ENCODE results near the gene GRWD1.

Gene GRWD1

DNA sequence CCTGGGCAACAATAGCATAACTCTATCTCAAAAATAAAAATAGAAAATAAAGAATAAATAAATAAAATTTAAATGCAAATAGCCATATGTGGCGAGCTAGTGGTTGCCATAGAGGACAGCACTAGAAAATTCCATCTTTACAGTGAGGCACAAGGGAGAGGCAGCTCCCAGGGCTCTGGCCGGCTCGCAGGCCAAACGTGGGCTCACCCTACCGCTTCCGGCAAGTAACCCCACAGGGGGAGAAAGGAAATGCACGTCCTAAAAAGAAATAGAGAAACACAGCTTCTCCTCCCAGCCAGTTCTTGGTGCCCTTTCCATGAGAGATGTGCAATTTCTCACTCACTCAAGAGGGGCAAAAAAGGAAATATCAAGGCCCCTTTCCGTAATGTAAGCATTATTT lies 12.4 kb upstream of the GRWD1 start (continued):
- TF ChIP-seq, protein P1, sequence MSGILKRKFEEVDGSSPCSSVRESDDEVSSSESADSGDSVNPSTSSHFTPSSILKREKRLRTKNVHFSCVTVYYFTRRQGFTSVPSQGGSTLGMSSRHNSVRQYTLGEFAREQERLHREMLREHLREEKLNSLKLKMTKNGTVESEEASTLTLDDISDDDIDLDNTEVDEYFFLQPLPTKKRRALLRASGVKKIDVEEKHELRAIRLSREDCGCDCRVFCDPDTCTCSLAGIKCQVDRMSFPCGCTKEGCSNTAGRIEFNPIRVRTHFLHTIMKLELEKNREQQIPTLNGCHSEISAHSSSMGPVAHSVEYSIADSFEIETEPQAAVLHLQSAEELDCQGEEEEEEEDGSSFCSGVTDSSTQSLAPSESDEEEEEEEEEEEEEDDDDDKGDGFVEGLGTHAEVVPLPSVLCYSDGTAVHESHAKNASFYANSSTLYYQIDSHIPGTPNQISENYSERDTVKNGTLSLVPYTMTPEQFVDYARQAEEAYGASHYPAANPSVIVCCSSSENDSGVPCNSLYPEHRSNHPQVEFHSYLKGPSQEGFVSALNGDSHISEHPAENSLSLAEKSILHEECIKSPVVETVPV (CRISPR knock-in tag; IDR thresholded peaks at IDR 0.05): no peak
- TF ChIP-seq SNAI2 (CRISPR knock-in tag; IDR thresholded peaks at IDR 0.05) (no peak), ESRRG (CRISPR knock-in tag; IDR thresholded peaks at IDR 0.05) (no peak), OSR1 (CRISPR knock-in tag; IDR thresholded peaks at IDR 0.05) (no peak), ISL1 (CRISPR knock-in tag; IDR thresholded peaks at IDR 0.05) (no peak)
- TF ChIP-seq, protein P2, sequence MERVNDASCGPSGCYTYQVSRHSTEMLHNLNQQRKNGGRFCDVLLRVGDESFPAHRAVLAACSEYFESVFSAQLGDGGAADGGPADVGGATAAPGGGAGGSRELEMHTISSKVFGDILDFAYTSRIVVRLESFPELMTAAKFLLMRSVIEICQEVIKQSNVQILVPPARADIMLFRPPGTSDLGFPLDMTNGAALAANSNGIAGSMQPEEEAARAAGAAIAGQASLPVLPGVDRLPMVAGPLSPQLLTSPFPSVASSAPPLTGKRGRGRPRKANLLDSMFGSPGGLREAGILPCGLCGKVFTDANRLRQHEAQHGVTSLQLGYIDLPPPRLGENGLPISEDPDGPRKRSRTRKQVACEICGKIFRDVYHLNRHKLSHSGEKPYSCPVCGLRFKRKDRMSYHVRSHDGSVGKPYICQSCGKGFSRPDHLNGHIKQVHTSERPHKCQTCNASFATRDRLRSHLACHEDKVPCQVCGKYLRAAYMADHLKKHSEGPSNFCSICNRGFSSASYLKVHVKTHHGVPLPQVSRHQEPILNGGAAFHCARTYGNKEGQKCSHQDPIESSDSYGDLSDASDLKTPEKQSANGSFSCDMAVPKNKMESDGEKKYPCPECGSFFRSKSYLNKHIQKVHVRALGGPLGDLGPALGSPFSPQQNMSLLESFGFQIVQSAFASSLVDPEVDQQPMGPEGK (CRISPR knock-in tag; IDR thresholded peaks at IDR 0.05; ENCODE audit: borderline replicate concordance): no peak

DNA sequence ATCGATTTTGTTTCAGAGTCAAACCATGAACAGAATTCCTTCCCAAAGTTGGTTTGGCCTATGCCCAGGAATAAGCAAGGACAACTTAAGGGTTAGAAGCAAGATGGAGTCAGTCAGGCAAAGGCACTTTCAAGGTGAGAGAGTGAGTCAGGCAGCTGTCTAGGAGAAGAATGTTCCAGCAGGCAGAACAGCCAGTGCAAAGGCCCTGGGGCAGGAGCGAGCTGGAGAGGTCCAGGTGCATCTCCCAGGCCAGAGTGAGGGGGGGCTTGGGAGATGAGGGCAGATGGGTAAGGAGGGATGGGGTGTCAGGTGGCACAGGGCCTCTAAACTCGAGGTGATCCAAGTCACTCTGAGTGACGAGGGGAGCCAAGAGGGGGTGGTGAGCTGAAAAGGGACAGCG lies 9.2 kb upstream of the GRWD1 start:
- TF ChIP-seq, protein P2 (CRISPR knock-in tag; IDR thresholded peaks at IDR 0.05; ENCODE audit: borderline replicate concordance): no peak
- TF ChIP-seq OSR1 (CRISPR knock-in tag; IDR thresholded peaks at IDR 0.05) (no peak), ZFP3 (CRISPR knock-in tag; IDR thresholded peaks at IDR 0.05) (no peak), SNAI2 (CRISPR knock-in tag; IDR thresholded peaks at IDR 0.05) (no peak), PPARA (CRISPR knock-in tag; IDR thresholded peaks at IDR 0.05; ENCODE audit: borderline replicate concordance) (no peak), ZNF565 (CRISPR knock-in tag; conservative IDR thresholded peaks at IDR 0.05; ENCODE audit: low read depth) (no peak), BACH2 (CRISPR knock-in tag; IDR thresholded peaks at IDR 0.05; ENCODE audit: borderline replicate concordance) (no peak), TOX (CRISPR knock-in tag; IDR thresholded peaks at IDR 0.05; ENCODE audit: borderline replicate concordance) (no peak)
- TF ChIP-seq, protein P3, sequence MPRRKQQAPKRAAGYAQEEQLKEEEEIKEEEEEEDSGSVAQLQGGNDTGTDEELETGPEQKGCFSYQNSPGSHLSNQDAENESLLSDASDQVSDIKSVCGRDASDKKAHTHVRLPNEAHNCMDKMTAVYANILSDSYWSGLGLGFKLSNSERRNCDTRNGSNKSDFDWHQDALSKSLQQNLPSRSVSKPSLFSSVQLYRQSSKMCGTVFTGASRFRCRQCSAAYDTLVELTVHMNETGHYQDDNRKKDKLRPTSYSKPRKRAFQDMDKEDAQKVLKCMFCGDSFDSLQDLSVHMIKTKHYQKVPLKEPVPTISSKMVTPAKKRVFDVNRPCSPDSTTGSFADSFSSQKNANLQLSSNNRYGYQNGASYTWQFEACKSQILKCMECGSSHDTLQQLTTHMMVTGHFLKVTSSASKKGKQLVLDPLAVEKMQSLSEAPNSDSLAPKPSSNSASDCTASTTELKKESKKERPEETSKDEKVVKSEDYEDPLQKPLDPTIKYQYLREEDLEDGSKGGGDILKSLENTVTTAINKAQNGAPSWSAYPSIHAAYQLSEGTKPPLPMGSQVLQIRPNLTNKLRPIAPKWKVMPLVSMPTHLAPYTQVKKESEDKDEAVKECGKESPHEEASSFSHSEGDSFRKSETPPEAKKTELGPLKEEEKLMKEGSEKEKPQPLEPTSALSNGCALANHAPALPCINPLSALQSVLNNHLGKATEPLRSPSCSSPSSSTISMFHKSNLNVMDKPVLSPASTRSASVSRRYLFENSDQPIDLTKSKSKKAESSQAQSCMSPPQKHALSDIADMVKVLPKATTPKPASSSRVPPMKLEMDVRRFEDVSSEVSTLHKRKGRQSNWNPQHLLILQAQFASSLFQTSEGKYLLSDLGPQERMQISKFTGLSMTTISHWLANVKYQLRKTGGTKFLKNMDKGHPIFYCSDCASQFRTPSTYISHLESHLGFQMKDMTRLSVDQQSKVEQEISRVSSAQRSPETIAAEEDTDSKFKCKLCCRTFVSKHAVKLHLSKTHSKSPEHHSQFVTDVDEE (CRISPR knock-in tag; IDR thresholded peaks at IDR 0.05): no peak
- ATAC-seq: no peak

DNA sequence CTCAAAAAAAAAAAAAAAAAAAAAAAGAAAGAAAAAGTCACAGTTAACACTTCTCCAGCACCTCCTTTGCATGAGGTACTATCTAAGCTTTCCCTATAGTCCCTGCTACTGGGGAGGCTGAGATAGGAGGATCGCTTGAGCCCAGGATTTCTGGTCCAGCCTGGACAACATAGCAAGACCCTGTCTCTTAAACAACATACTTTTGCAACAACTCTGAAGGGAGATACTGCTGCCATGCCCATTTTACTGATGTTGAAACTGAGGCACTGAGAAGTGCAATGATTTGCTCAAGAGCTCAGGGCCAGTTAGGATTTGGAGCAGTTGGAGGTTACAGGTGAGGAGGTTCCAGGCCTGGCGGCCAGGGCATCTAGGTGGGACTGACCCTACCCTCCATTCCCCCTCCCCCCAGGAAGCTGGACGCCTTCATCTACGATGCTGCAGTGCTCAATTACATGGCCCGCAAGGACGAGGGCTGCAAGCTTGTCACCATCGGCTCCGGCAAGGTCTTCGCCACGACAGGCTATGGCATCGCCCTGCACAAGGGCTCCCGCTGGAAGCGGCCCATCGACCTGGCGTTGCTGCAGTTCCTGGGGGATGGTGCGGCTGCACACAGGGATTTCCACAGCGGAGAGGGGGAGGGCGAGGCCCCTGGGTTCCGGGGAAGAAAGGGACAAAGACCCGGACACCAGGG lies 4.3 kb upstream of the GRWD1 start:
- TF ChIP-seq RARB (CRISPR knock-in tag; IDR thresholded peaks at IDR 0.05) (no peak), SNAI2 (CRISPR knock-in tag; IDR thresholded peaks at IDR 0.05) (no peak), ZNF70 (CRISPR knock-in tag; IDR thresholded peaks at IDR 0.05) (no peak), ESRRG (CRISPR knock-in tag; IDR thresholded peaks at IDR 0.05) (no peak), ZNF565 (CRISPR knock-in tag; conservative IDR thresholded peaks at IDR 0.05; ENCODE audit: low read depth) (no peak), BACH2 (CRISPR knock-in tag; IDR thresholded peaks at IDR 0.05; ENCODE audit: borderline replicate concordance) (no peak)
- TF ChIP-seq, protein P2 (CRISPR knock-in tag; IDR thresholded peaks at IDR 0.05; ENCODE audit: borderline replicate concordance): no peak
- TF ChIP-seq, protein P3 (CRISPR knock-in tag; IDR thresholded peaks at IDR 0.05): no peak
- no peak for ATAC-seq

Data from SK-N-SH treated with all-trans-retinoic acid at 6 μM for 48 hours (cell line).